ENCODE results near the gene ZNRF1. TPM values are rescaled to one million over a fixed set of nuclear protein-coding genes. Genes with fewer than 3 reads are reported as not detected.

The ZNRF1 gene
- total and polyA plus RNA-seq, 4 donors: 4.6 to 26.3 (median 14.1) TPM

DNA sequence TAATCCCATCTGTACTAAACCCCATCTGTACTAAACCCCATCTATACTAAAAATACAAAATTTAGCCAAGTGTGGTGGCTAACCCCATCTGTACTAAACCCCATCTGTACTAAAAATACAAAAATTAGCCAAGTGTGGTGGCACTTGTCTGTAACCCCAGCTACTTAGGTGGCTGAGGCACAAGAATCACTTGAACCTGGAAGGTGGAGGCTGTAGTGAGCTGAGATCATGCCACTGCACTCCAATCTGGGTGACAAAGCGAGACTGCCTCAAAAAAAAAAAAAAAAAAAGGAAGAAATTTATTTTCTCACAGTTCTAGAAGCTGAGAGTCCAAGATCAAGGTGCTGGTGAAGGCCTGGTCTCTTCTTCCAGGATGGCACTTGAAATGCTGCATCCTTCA lies 161.6 kb downstream of the ZNRF1 start:
- WGBS, 2 donors: 94 to 100% methylated on average over 1 of the region's 1 CpG
- H3K36me3 ChIP-seq (ENCODE audit: control insufficient read depth in 1 of 2, insufficient read depth in 2 of 2, low read length in 1 of 2): peaks cover 0 to 4% of the 10 kb centered on the region in 2 donors
- no peak overlapping the region for H3K4me3 ChIP-seq (ENCODE audit: low read length in 2 of 2)
- H3K9me3 ChIP-seq (ENCODE audit: control insufficient read depth, low read length): no peaks in the 10 kb centered on the region
- intact Hi-C loops (cut with DNase I): no loop called here
- no peaks in the 10 kb centered on the region for H3K27me3 ChIP-seq (ENCODE audit: control insufficient read depth in 1 of 2, insufficient read depth in 2 of 2, low read length in 1 of 2)
- H3K27ac ChIP-seq (ENCODE audit: low read depth in 1 of 2, low read length in 2 of 2): no peak overlapping the region
- no peak for DNase-seq
- no peaks in the 10 kb centered on the region for H3K4me1 ChIP-seq (ENCODE audit: control insufficient read depth in 1 of 2, insufficient read depth in 2 of 2, low read length in 2 of 2)
- ATAC-seq (ENCODE audit: low FRiP score): no peak

Other genes starting within 250 kb of the ZNRF1 start
- gene FA2H, start 224.2 kb upstream of the ZNRF1 start, total RNA-seq: under 1 TPM; 0.49 to 0.54 TPM
- 1 to 10 TPM in 1 of 2 donors, not detected in 1; 1.9 TPM for gene FA2H, start 224.2 kb upstream of the ZNRF1 start, polyA plus RNA-seq
- 10 to 100 TPM; 62.6 to 78.1 TPM for gene WDR59, start 13.9 kb upstream of the ZNRF1 start, total RNA-seq
- 10 to 100 TPM; 12.8 to 34.1 TPM for gene WDR59, start 13.9 kb upstream of the ZNRF1 start, polyA plus RNA-seq
- 1 to 10 TPM; 5.5 to 5.6 TPM for gene LDHD, start 117.8 kb downstream of the ZNRF1 start, total RNA-seq
- gene LDHD, start 117.8 kb downstream of the ZNRF1 start, polyA plus RNA-seq: 1 to 10 TPM; 5.6 to 6.8 TPM
- 10 to 100 TPM; 13.1 to 19.2 TPM for gene ZFP1, start 149.5 kb downstream of the ZNRF1 start, total RNA-seq
- gene ZFP1, start 149.5 kb downstream of the ZNRF1 start, polyA plus RNA-seq: 1 to 10 TPM; 3.9 to 6.3 TPM
- 10 to 100 TPM in 1 of 2 donors, 1 to 10 TPM in 1; 9.1 to 11.6 TPM for gene CTRB2, start 208.1 kb downstream of the ZNRF1 start, total RNA-seq
- gene CTRB2, start 208.1 kb downstream of the ZNRF1 start, polyA plus RNA-seq: 10 to 100 TPM; 12.7 to 19.0 TPM
- gene CTRB1, start 220.0 kb downstream of the ZNRF1 start, total RNA-seq: 1 to 10 TPM; 3.4 to 6.8 TPM
- gene CTRB1, start 220.0 kb downstream of the ZNRF1 start, polyA plus RNA-seq: 10 to 100 TPM in 1 of 2 donors, 1 to 10 TPM in 1; 5.7 to 17.4 TPM

Data from aorta (tissue), 5 donors.